ENCODE measurements around the gene GNB2. TPM values are rescaled to one million over a fixed set of nuclear protein-coding genes. Genes with fewer than 3 reads are reported as not detected.

GNB2 gene
- total and polyA plus RNA-seq, 2 of the 13 experiments (the other 11 are each of a cell fraction or from before 2014, with no cell fraction given): 48.3 to 67.1 TPM

- TF ChIP-seq MNT (IDR thresholded peaks at IDR 0.05) (no peak), ZNF75D (CRISPR knock-in tag; IDR thresholded peaks at IDR 0.05; ENCODE audit: borderline replicate concordance) (0 out of 2 replicates have a peak, but pooled peaks have one; percentile 44), GPN1 (CRISPR knock-in tag; IDR thresholded peaks at IDR 0.05; ENCODE audit: borderline replicate concordance) (no peak), SMARCC2 (IDR thresholded peaks at IDR 0.05) (no peak), HNRNPLL (IDR thresholded peaks at IDR 0.05; ENCODE audit: low read depth, low read length, poor library complexity, severe bottlenecking) (peak; percentile 99), TFDP1 (CRISPR knock-in tag; IDR thresholded peaks at IDR 0.05; ENCODE audit: borderline replicate concordance) (peak; percentile 47; the same call in 1 of the 2 replicates), ZGPAT (CRISPR knock-in tag; IDR thresholded peaks at IDR 0.05) (peak; percentile 64; the same call in 1 of the 2 replicates), ZMAT5 (CRISPR knock-in tag; IDR thresholded peaks at IDR 0.05; ENCODE audit: borderline replicate concordance, low read depth) (no peak), ZBED4 (CRISPR knock-in tag; IDR thresholded peaks at IDR 0.05; ENCODE audit: borderline replicate concordance) (peak; percentile 59; the same call in 1 of the 2 replicates), ZC3H13 (CRISPR knock-in tag; IDR thresholded peaks at IDR 0.05) (peak; percentile 77; the same call in 1 of the 2 replicates), ZNF768 (CRISPR knock-in tag; IDR thresholded peaks at IDR 0.05) (peak; percentile 40; the same call in 1 of the 2 replicates), ZNF552 (CRISPR knock-in tag; IDR thresholded peaks at IDR 0.05; ENCODE audit: borderline replicate concordance) (0 out of 2 replicates have a peak, but pooled peaks have one; percentile 42), SP1 (IDR thresholded peaks at IDR 0.05) (no peak), SP1 (CRISPR knock-in tag; IDR thresholded peaks at IDR 0.05) (peak; percentile 40; the same call in 1 of the 2 replicates), ZZZ3 (CRISPR knock-in tag; IDR thresholded peaks at IDR 0.05; ENCODE audit: borderline replicate concordance) (no peak), PAF1 (CRISPR knock-in tag; IDR thresholded peaks at IDR 0.05) (no peak), ZNF562 (CRISPR knock-in tag; IDR thresholded peaks at IDR 0.05; ENCODE audit: borderline replicate concordance) (no peak), MAZ (IDR thresholded peaks at IDR 0.05; ENCODE audit: borderline replicate concordance, low read depth, low read length) (peak; percentile 53; the same call in 1 of the 2 replicates), MAZ (CRISPR knock-in tag; IDR thresholded peaks at IDR 0.05; ENCODE audit: low read depth) (peak; percentile 75; the same call in 1 of the 2 replicates), TEAD2 (CRISPR knock-in tag; IDR thresholded peaks at IDR 0.05) (no peak), SOX5 (CRISPR knock-in tag; IDR thresholded peaks at IDR 0.05; ENCODE audit: borderline replicate concordance) (peak; percentile 29; the same call in 1 of the 2 replicates)
Measured at GRCh38 chr7:100655908-100656674, 17.4 kb upstream of the GNB2 start, which contains the start of gene ACTL6B (continued).
